Myometrial cell (primary cell): ENCODE results near the gene MSMP. TPM values are rescaled to one million over a fixed set of nuclear protein-coding genes. Genes with fewer than 3 reads are reported as not detected.

Experiments
- total RNA-seq: library from RNA; depleted of rRNA; stranded (reverse); fragments of >200 nt; gene quantifications from 2 replicates; pipeline ENCODE4 v1.2.3, GENCODE V29; 2015

The MSMP gene, protein sequence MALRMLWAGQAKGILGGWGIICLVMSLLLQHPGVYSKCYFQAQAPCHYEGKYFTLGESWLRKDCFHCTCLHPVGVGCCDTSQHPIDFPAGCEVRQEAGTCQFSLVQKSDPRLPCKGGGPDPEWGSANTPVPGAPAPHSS
- total RNA-seq, result not detected in 2 replicates

DNA sequence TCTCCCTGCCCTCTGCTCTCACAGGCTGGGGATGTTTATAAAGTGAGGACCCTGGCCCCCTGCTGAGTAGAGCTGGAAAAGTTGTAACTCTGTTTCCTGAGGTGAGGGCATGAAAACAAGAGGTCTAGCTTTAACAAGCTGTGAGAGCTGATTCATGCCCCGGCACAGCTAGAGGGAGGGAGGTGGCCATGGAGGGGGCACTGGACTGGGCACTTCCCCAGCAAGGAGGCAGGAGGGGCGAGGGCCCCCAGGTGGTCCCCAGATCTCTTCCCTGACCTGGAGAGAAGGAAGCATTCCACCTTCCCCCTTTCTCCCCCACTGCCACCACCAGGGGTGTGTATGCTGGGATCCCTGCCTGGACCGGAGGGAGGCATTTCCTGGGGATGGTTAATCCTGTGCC is at the start of gene MSMP:
MSMP (minus strand) TSS at position 13 of the 400 bp plus-strand sequence. CDS start 147 bp downstream, outside the sequence.

GRCh38 chr9:35791297-35791921 is 37.3 kb upstream of the MSMP start, which contains the start of gene NPR2:
Gene NPR2 (plus strand): TSS chr9:35791591. CDS start chr9:35792409, 818 bp downstream.

GRCh38 chr9:35748858-35749514 is 5.1 kb downstream of the MSMP start, which contains the start of the genes GBA2 and RGP1:
Gene GBA2 (minus strand): TSS chr9:35749228. CDS start chr9:35748704, 524 bp downstream.
Gene RGP1 (plus strand): TSS chr9:35749287. CDS start chr9:35749756, 469 bp downstream.

GRCh38 chr9:35732185-35732799 is 21.8 kb downstream of the MSMP start, which contains the start of the genes CREB3 and TLN1:
Gene CREB3 (plus strand): TSS chr9:35732666. CDS start chr9:35732773, 107 bp downstream.
Gene TLN1 (minus strand): TSS chr9:35732195. CDS start chr9:35725694, 6,501 bp downstream.

Other genes starting within 250 kb of the MSMP start
- gene TESK1, start 149.0 kb downstream of the MSMP start, total RNA-seq, result 14.4 and 18.6 TPM in 2 replicates
- 0.35 and 1.2 TPM in 2 replicates for gene CD72, start 135.9 kb downstream of the MSMP start, total RNA-seq
- gene SIT1, start 103.3 kb downstream of the MSMP start, total RNA-seq, result not detected in 2 replicates
- gene RMRP, start 96.3 kb downstream of the MSMP start, total RNA-seq, result 1,659 and 5,862 TPM in 2 replicates
- gene CCDC107, start 96.0 kb downstream of the MSMP start, total RNA-seq, result 14.0 and 27.1 TPM in 2 replicates
- gene ARHGEF39, start 89.1 kb downstream of the MSMP start, total RNA-seq, result 4.1 and 8.4 TPM in 2 replicates
- 1.1 TPM in 1 of 2 replicates, not detected in the other for gene CA9, start 80.3 kb downstream of the MSMP start, total RNA-seq
- gene TPM2, start 64.4 kb downstream of the MSMP start, total RNA-seq, result 1,252 and 1,303 TPM in 2 replicates
- 473 and 541 TPM in 2 replicates for gene TLN1, start 22.1 kb downstream of the MSMP start, total RNA-seq
- 118 and 127 TPM in 2 replicates for gene CREB3, start 21.6 kb downstream of the MSMP start, total RNA-seq
- 15.0 and 18.4 TPM in 2 replicates for gene GBA2, start 5.0 kb downstream of the MSMP start, total RNA-seq
- 13.1 and 15.9 TPM in 2 replicates for gene RGP1, start 5.0 kb downstream of the MSMP start, total RNA-seq
- 27.3 and 28.8 TPM in 2 replicates for gene NPR2, start 37.3 kb upstream of the MSMP start, total RNA-seq
- 0.53 and 1.2 TPM in 2 replicates for gene SPAG8, start 58.0 kb upstream of the MSMP start, total RNA-seq
- 34.6 and 34.7 TPM in 2 replicates for gene HINT2, start 60.8 kb upstream of the MSMP start, total RNA-seq
- gene FAM221B, start 74.5 kb upstream of the MSMP start, total RNA-seq, result not detected in 2 replicates
- gene TMEM8B, start 75.0 kb upstream of the MSMP start, total RNA-seq, result 3.2 and 5.7 TPM in 2 replicates
- gene OR13J1, start 116.1 kb upstream of the MSMP start, total RNA-seq, result not detected in 2 replicates
- gene HRCT1, start 151.9 kb upstream of the MSMP start, total RNA-seq, result 0.18 and 0.86 TPM in 2 replicates
- gene SPAAR, start 155.2 kb upstream of the MSMP start, total RNA-seq, result 0.18 TPM in 1 of 2 replicates, not detected in the other
- gene OR2S2, start 203.9 kb upstream of the MSMP start, total RNA-seq, result not detected in 2 replicates